Effector memory CD8-positive, alpha-beta T cell (primary cell): ENCODE data around the gene BAG1.

Experiments used
- ATAC-seq: fragments of 150-1000 bp; cut with Tn5 transposase; replicated peaks from 2 replicates; pipeline ENCODE4 v1.10.0; 2021; ENCODE audit warnings: mild to moderate bottlenecking, moderate library complexity
- DNase-seq, 3 experiments: peaks; one replicate each; pipeline ENCODE4 v3.0.0; 2021
- H3K27ac Mint-ChIP-seq, 2 donors: one replicate each; pipeline ENCODE4 v1.8.0; 2022; ENCODE audit warnings: mild to moderate bottlenecking in 2 of 2, mixed read lengths in 2 of 2, moderate library complexity in 2 of 2
- H3K27me3 Mint-ChIP-seq, 2 donors: one replicate each; pipeline ENCODE4 v1.8.0; 2022; ENCODE audit warnings: mixed read lengths in 2 of 2
- H3K36me3 Mint-ChIP-seq: one replicate; pipeline ENCODE4 v1.8.0; 2022; ENCODE audit warnings: mild to moderate bottlenecking, moderate library complexity, mixed read lengths; ENCODE audit not compliant: insufficient read depth
- H3K4me1 Mint-ChIP-seq, 2 donors: one replicate each; pipeline ENCODE4 v1.8.0; 2022; ENCODE audit warnings: low read depth in 2 of 2, mixed read lengths in 2 of 2
- H3K4me3 Mint-ChIP-seq, 2 donors: one replicate each; pipeline ENCODE4 v1.8.0; 2022; ENCODE audit warnings: mild to moderate bottlenecking in 2 of 2, mixed read lengths in 2 of 2, moderate library complexity in 2 of 2
- H3K9me3 Mint-ChIP-seq, 2 donors: one replicate each; pipeline ENCODE4 v1.8.0; 2022; ENCODE audit warnings: mixed read lengths in 2 of 2

Gene BAG1

GRCh38 chr9:33265211-33265865 lies 830 bp upstream of the BAG1 start:
- Mint-ChIP-seq H3K4me3 (peak overlapping the region; percentile 88 to 96), H3K27ac (peak overlapping the region; percentile 91 to 97), H3K36me3 (peaks cover 52% of the 10 kb centered on the region), H3K4me1 (peaks cover 32 to 44% of the 10 kb centered on the region in 2 donors), H3K27me3 (no peaks in the 10 kb centered on the region), H3K9me3 (no peaks in the 10 kb centered on the region)
- ATAC-seq (no peak), DNase-seq (peak in 1 of 3 experiments; percentile 16)

GRCh38 chr9:33264003-33264472 lies 470 bp downstream of the BAG1 start:
- DNase-seq = no peak
- H3K36me3 Mint-ChIP-seq = peaks cover 48% of the 10 kb centered on the region
- H3K4me3 Mint-ChIP-seq = peak overlapping the region; percentile 88 to 96
- peak overlapping the region; percentile 91 to 97 for H3K27ac Mint-ChIP-seq
- H3K4me1 Mint-ChIP-seq = peaks cover 32 to 44% of the 10 kb centered on the region in 2 donors
- H3K9me3 Mint-ChIP-seq = no peaks in the 10 kb centered on the region
- peak; percentile 2 for ATAC-seq
- no peaks in the 10 kb centered on the region for H3K27me3 Mint-ChIP-seq

GRCh38 chr9:33263131-33264002 lies 1.1 kb downstream of the BAG1 start:
- H3K27ac Mint-ChIP-seq = peak overlapping the region; percentile 91 to 97
- H3K9me3 Mint-ChIP-seq = no peaks in the 10 kb centered on the region
- H3K4me3 Mint-ChIP-seq = peak overlapping the region; percentile 88 to 96
- no peaks in the 10 kb centered on the region for H3K27me3 Mint-ChIP-seq
- peaks cover 35 to 44% of the 10 kb centered on the region in 2 donors for H3K4me1 Mint-ChIP-seq
- peak in 1 of 3 experiments; percentile 10 for DNase-seq
- peaks cover 54% of the 10 kb centered on the region for H3K36me3 Mint-ChIP-seq
- ATAC-seq = no peak

- Mint-ChIP-seq H3K9me3 (no peaks in the 10 kb centered on the region), H3K36me3 (peaks cover 65% of the 10 kb centered on the region), H3K4me3 (no peak overlapping the region), H3K27ac (no peak overlapping the region), H3K4me1 (peaks cover 19 to 25% of the 10 kb centered on the region in 2 donors), H3K27me3 (no peaks in the 10 kb centered on the region)
- ATAC-seq = no peak
- no peak for DNase-seq
These were observed 4.1 kb downstream of the BAG1 start for GRCh38 chr9:33260372-33260771.

GRCh38 chr9:33257276-33257675 lies 7.2 kb downstream of the BAG1 start:
- Mint-ChIP-seq H3K4me1 (peaks cover 2 to 3% of the 10 kb centered on the region in 2 donors), H3K36me3 (peaks cover 73% of the 10 kb centered on the region), H3K27ac (no peak overlapping the region), H3K4me3 (no peak overlapping the region), H3K9me3 (no peaks in the 10 kb centered on the region), H3K27me3 (no peaks in the 10 kb centered on the region)
- DNase-seq = no peak
- ATAC-seq = no peak

GRCh38 chr9:33256236-33256635 lies 8.3 kb downstream of the BAG1 start:
- Mint-ChIP-seq H3K27me3 (no peaks in the 10 kb centered on the region), H3K4me3 (no peak overlapping the region), H3K36me3 (peaks cover 65% of the 10 kb centered on the region), H3K27ac (no peak overlapping the region), H3K4me1 (peaks cover 2 to 3% of the 10 kb centered on the region in 2 donors), H3K9me3 (no peaks in the 10 kb centered on the region)
- no peak for ATAC-seq
- DNase-seq = no peak

- DNase-seq (no peak), ATAC-seq (no peak)
- no peaks in the 10 kb centered on the region for H3K27me3 Mint-ChIP-seq
- no peaks in the 10 kb centered on the region for H3K9me3 Mint-ChIP-seq
- H3K36me3 Mint-ChIP-seq = peaks cover 62% of the 10 kb centered on the region
- no peak overlapping the region for H3K4me3 Mint-ChIP-seq
- no peak overlapping the region for H3K27ac Mint-ChIP-seq
- H3K4me1 Mint-ChIP-seq = peaks cover 2% of the 10 kb centered on the region in 2 donors
These were observed 9.0 kb downstream of the BAG1 start for GRCh38 chr9:33255471-33255870.

- H3K27me3 Mint-ChIP-seq = no peaks in the 10 kb centered on the region
- ATAC-seq = no peak
- no peak overlapping the region for H3K4me3 Mint-ChIP-seq
- H3K36me3 Mint-ChIP-seq = peaks cover 58% of the 10 kb centered on the region
- peak overlapping the region in 1 of 2 donors; percentile 52 for H3K27ac Mint-ChIP-seq
- H3K4me1 Mint-ChIP-seq = peaks cover 0 to 2% of the 10 kb centered on the region in 2 donors
- no peaks in the 10 kb centered on the region for H3K9me3 Mint-ChIP-seq
- DNase-seq = no peak
These were observed 9.5 kb downstream of the BAG1 start for GRCh38 chr9:33255014-33255413.

GRCh38 chr9:33254211-33254610 lies 10.3 kb downstream of the BAG1 start:
- Mint-ChIP-seq H3K9me3 (no peaks in the 10 kb centered on the region), H3K36me3 (peaks cover 56% of the 10 kb centered on the region), H3K27ac (peak overlapping the region in 1 of 2 donors; percentile 69), H3K4me3 (no peak overlapping the region), H3K27me3 (no peaks in the 10 kb centered on the region), H3K4me1 (peaks cover 0 to 2% of the 10 kb centered on the region in 2 donors)
- ATAC-seq = no peak
- DNase-seq = no peak

GRCh38 chr9:33250458-33250995 lies 14.0 kb downstream of the BAG1 start:
- H3K4me3 Mint-ChIP-seq = no peak overlapping the region
- H3K27me3 Mint-ChIP-seq = no peaks in the 10 kb centered on the region

GRCh38 chr9:33249983-33250382 lies 14.5 kb downstream of the BAG1 start:
- no peaks in the 10 kb centered on the region for H3K4me1 Mint-ChIP-seq
- peak overlapping the region; percentile 7 to 76 for H3K27ac Mint-ChIP-seq
- no peaks in the 10 kb centered on the region for H3K9me3 Mint-ChIP-seq
- ATAC-seq (no peak), DNase-seq (no peak)
- peaks cover 26% of the 10 kb centered on the region for H3K36me3 Mint-ChIP-seq
- no peak overlapping the region for H3K4me3 Mint-ChIP-seq
- H3K27me3 Mint-ChIP-seq = no peaks in the 10 kb centered on the region

More at GRCh38 chr9:33250458-33250995, 14.0 kb downstream of the BAG1 start:
- Mint-ChIP-seq H3K9me3 (no peaks in the 10 kb centered on the region), H3K36me3 (peaks cover 30% of the 10 kb centered on the region), H3K4me1 (no peaks in the 10 kb centered on the region), H3K27ac (peak overlapping the region in 1 of 2 donors; percentile 76)
- ATAC-seq (no peak), DNase-seq (no peak)

GRCh38 chr9:33249087-33249658 lies 15.3 kb downstream of the BAG1 start:
- DNase-seq = no peak
- peaks cover 21% of the 10 kb centered on the region for H3K36me3 Mint-ChIP-seq
- H3K4me3 Mint-ChIP-seq = no peak overlapping the region
- no peaks in the 10 kb centered on the region for H3K27me3 Mint-ChIP-seq
- H3K27ac Mint-ChIP-seq = peak overlapping the region in 1 of 2 donors; percentile 76
- no peak for ATAC-seq
- no peaks in the 10 kb centered on the region for H3K4me1 Mint-ChIP-seq
- no peaks in the 10 kb centered on the region for H3K9me3 Mint-ChIP-seq

GRCh38 chr9:33248606-33249005 lies 15.9 kb downstream of the BAG1 start:
- H3K4me3 Mint-ChIP-seq = no peak overlapping the region
- no peak for DNase-seq
- peak overlapping the region in 1 of 2 donors; percentile 21 for H3K27ac Mint-ChIP-seq

More at GRCh38 chr9:33248606-33249005, 15.9 kb downstream of the BAG1 start:
- Mint-ChIP-seq H3K9me3 (no peaks in the 10 kb centered on the region), H3K36me3 (peaks cover 19% of the 10 kb centered on the region), H3K27me3 (no peaks in the 10 kb centered on the region), H3K4me1 (no peaks in the 10 kb centered on the region)
- ATAC-seq = no peak
